Right ventricle myocardium inferior (tissue), 1 donor: Measurements from ENCODE around the gene NDUFV2. TPM values are rescaled to one million over a fixed set of nuclear protein-coding genes. Genes with fewer than 3 reads are reported as not detected.
A peak's percentile ranks its signal among the peaks of the same experiment; 100 is the strongest.

Source experiments
- ATAC-seq: fragments of 200-7000 bp; cut with Tn5 transposase; one replicate; pipeline ENCODE4 v1.9.1; 2020; ENCODE audit warnings: mild to moderate bottlenecking, moderate library complexity
- DNase-seq: peaks from one replicate; pipeline ENCODE4 v3.0.0; 2021; ENCODE audit errors: missing footprints
- intact Hi-C: fragments of 100-400 bp; cut with DNase I; formaldehyde crosslinking; loops from one replicate; pipeline ENCODE4 v1.11.0; 2022
- total RNA-seq: library from RNA; stranded (reverse); fragmentation: NEBNext Ultra II Directional; extraction: Animal tissue kit (Norgen Biotek cat#: 25700); gene quantifications from one replicate; pipeline ENCODE4 v1.2.1, GENCODE V29; 2021
- donor health status: DM: no; HTN: yes; CAD: no; lungs with severe emphysema.

NDUFV2 gene
- total RNA-seq, 1 donor from 2014 or later: 533 TPM

GRCh38 chr18:9173770-9174233, 71.3 kb downstream of the NDUFV2 start:
- intact Hi-C loops: no loop called here
- peak; percentile 24 for ATAC-seq
- DNase-seq: no peak

GRCh38 chr18:9174302-9174701, 71.8 kb downstream of the NDUFV2 start:
- ATAC-seq (peak; percentile 19), DNase-seq (no peak)
- intact Hi-C loops: no loop called here

- intact Hi-C loops: no loop called here
- no peak for DNase-seq
- ATAC-seq: no peak
Measured at GRCh38 chr18:9175115-9175514, 72.6 kb downstream of the NDUFV2 start.

GRCh38 chr18:9177031-9177430, 74.5 kb downstream of the NDUFV2 start:
- no peak for ATAC-seq
- intact Hi-C loops: no loop called here
- DNase-seq: no peak

GRCh38 chr18:9177466-9177865, 75.0 kb downstream of the NDUFV2 start:
- intact Hi-C loops: no loop called here
- no peak for ATAC-seq
- no peak for DNase-seq

- ATAC-seq (no peak), DNase-seq (no peak)
- intact Hi-C loops: no loop called here
Measured at GRCh38 chr18:9178557-9178956, 76.1 kb downstream of the NDUFV2 start.

GRCh38 chr18:9181275-9181674, 78.8 kb downstream of the NDUFV2 start:
- ATAC-seq (no peak), DNase-seq (no peak)
- intact Hi-C loops: no loop called here

GRCh38 chr18:9182852-9183399, 80.4 kb downstream of the NDUFV2 start:
- intact Hi-C loops: no loop called here
- DNase-seq (no peak), ATAC-seq (no peak)

Other genes starting within 250 kb of the NDUFV2 start
- gene ANKRD12, start 34.1 kb downstream of the NDUFV2 start, total RNA-seq: 44.1 TPM
- gene TWSG1, start 232.1 kb downstream of the NDUFV2 start, total RNA-seq: 9.8 TPM